Stimulated activated CD4-positive, alpha-beta T cell treated with anti-CD3 and anti-CD28 coated beads, Interleukin-15, amount 100 ng/mL, for 1 hour (primary cell): ENCODE measurements around the gene ATP5MG.
"Not testable (repeated sequence)": the region's sequence is repeated elsewhere in the genome, so short reads cannot be mapped to it uniquely, and the experiment has no call there.

Experiments used
- DNase-seq, 2 donors: peaks; one replicate each; pipeline ENCODE4 v3.0.0-alpha.2; 2020; ENCODE audit warnings: low read depth in 1 of 2, low spot score in 1 of 2

ATP5MG gene

GRCh38 chr11:118406599-118407166, 5.3 kb downstream of the ATP5MG start:
- no peak for DNase-seq

- DNase-seq = no peak
Measured at GRCh38 chr11:118410055-118410745, 8.8 kb downstream of the ATP5MG start.

GRCh38 chr11:118411530-118411929, 10.1 kb downstream of the ATP5MG start:
- DNase-seq = no peak

- no peak for DNase-seq
Measured at GRCh38 chr11:118412921-118413320, 11.5 kb downstream of the ATP5MG start.

GRCh38 chr11:118415062-118415738, 13.8 kb downstream of the ATP5MG start:
- DNase-seq = no peak

- DNase-seq = no peak
Measured at GRCh38 chr11:118415739-118416068, 14.3 kb downstream of the ATP5MG start.

- DNase-seq = not testable (repeated sequence)
Measured at GRCh38 chr11:118416900-118417299, 15.5 kb downstream of the ATP5MG start.

- no peak for DNase-seq
Measured at GRCh38 chr11:118417801-118418200, 16.4 kb downstream of the ATP5MG start.

- DNase-seq = no peak
Measured at GRCh38 chr11:118418766-118419165, 17.4 kb downstream of the ATP5MG start.

GRCh38 chr11:118427707-118428106, 26.3 kb downstream of the ATP5MG start:
- no peak for DNase-seq

GRCh38 chr11:118430956-118431355, 29.6 kb downstream of the ATP5MG start:
- DNase-seq = no peak

- no peak for DNase-seq
Measured at GRCh38 chr11:118434123-118434552, 32.7 kb downstream of the ATP5MG start.

- DNase-seq = peak; percentile 12 to 16
Measured at GRCh38 chr11:118434553-118435289, 33.3 kb downstream of the ATP5MG start.

- DNase-seq = peak; percentile 30 to 50
Measured at GRCh38 chr11:118435290-118435892, 34.0 kb downstream of the ATP5MG start.

- DNase-seq = peak; percentile 94 to 95
Measured at GRCh38 chr11:118435893-118436624, 34.7 kb downstream of the ATP5MG start, which contains the start of gene KMT2A. TSS of gene KMT2A (plus strand) at chr11:118436492. CDS start at chr11:118436513, 21 bp downstream.

GRCh38 chr11:118436639-118437207, 35.3 kb downstream of the ATP5MG start:
- DNase-seq = no peak

- DNase-seq = peak; percentile 15 to 26
Measured at GRCh38 chr11:118437208-118438125, 36.1 kb downstream of the ATP5MG start.

GRCh38 chr11:118438314-118438931, 37.0 kb downstream of the ATP5MG start:
- peak in 1 of 2 donors; percentile 18 for DNase-seq

GRCh38 chr11:118439646-118440045, 38.2 kb downstream of the ATP5MG start:
- DNase-seq = no peak
